ENCODE measurements around the gene EPAS1.

EPAS1 gene

GRCh38 chr2:46413631-46414030 is 116.4 kb downstream of the EPAS1 start:
- no peak for DNase-seq

- no peak for DNase-seq
These were observed 117.5 kb downstream of the EPAS1 start for GRCh38 chr2:46414701-46415100.

GRCh38 chr2:46416280-46416679 is 119.1 kb downstream of the EPAS1 start:
- no peak for DNase-seq

GRCh38 chr2:46416739-46417403 is 119.7 kb downstream of the EPAS1 start:
- no peak for DNase-seq

GRCh38 chr2:46420945-46421344 is 123.7 kb downstream of the EPAS1 start:
- no peak for DNase-seq

GRCh38 chr2:46421361-46421760 is 124.2 kb downstream of the EPAS1 start:
- no peak for DNase-seq

GRCh38 chr2:46422717-46423394 is 125.6 kb downstream of the EPAS1 start:
- DNase-seq: no peak

DNA sequence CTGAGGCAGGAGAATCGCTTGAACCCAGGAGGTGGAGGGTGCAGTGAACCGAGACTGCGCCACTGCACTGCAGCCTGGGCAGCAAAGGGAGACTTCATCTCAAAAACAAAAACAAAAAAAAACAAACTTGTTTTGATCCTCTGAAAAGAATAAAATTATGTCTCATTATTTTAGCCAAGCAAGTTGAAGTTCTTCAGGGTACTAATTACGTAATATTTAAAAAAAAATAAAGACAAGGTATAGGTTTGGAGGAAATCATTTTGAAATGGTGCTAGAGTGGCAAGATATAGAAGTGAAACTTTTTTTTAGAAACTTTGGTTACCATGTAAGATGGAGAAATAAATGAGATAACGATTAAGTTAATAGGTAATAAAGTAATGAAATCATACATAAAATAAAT is 127.7 kb downstream of the EPAS1 start:
- no peak for DNase-seq

DNA sequence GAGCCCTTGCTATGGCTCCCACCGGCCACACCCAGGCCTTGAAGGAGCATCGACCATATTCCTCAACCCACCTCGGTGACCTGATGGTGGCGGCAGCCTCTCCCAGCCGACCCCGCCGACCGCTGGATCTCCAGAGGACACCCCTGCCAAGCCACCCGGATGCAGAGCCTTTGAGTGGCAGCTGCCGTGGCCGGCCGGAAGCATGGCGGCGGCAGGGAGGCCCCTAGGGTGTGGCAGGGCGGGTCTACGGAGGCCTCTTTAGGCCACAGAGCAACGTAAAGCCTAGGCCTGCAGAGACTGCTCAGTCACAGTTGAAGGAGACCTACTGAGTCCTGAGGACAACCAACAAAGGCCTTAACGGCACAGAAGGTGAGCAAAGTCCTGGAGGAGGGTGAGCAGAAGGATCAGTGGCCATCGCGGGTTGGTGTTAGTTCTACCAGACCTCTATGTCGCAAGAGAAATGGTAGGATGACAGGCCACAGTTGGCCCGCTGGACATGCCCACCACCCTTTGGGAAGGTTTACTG is 131.8 kb downstream of the EPAS1 start:
- DNase-seq: no peak

GRCh38 chr2:46430413-46430812 is 133.2 kb downstream of the EPAS1 start:
- no peak for DNase-seq

DNA sequence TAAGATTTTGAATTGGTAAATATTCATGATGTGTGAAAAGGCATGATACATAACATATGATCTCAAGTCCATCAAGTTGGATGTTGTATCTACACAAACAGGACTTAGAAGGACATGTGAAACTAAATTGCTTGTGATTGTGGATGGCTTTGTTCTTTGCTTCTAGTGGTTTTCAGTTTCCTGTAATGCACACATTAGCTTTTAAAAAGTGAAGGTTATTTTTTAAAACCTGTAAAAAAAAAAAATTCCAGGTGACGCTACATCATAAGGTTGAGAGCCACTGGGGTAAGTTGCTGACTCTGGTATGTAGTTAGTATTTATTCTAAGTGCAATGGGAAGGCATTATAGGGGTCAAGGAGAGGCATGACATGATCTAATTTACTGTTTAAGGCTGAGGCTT is 133.8 kb downstream of the EPAS1 start:
- DNase-seq: no peak

GRCh38 chr2:46431481-46432235 is 134.5 kb downstream of the EPAS1 start:
- DNase-seq: no peak

GRCh38 chr2:46434851-46435273 is 137.7 kb downstream of the EPAS1 start:
- no peak for DNase-seq

- no peak for DNase-seq
These were observed 138.1 kb downstream of the EPAS1 start for GRCh38 chr2:46435353-46435752.

DNA sequence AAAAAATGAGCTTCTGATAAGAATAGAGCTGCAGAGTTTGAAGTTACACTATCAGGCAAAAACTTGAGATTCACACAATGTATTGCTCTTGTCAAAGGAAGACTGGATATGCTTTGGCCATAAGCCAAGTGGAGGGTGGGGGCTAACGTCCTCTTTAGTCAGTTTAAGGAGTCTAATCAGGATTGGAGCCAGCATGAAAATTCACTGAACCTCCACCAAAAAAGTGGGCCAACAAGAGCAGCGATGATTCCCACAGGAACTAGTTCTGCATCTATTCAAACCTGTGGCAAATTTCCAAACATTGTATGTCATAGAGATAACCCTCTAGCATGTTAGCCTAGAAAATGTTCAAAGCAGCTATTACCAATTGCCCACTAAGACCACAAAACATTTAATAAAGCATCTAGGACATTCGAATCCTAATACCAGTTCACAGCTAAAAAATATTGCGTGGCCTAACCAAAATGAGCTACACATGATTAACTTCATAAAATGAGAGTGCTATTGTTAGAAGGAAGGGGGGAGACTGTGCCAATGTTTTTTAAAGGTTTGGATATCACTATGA is 138.7 kb downstream of the EPAS1 start:
- DNase-seq: no peak

All from CD4-positive, alpha-beta T cell treated with Interleukin-6 for 4 hours (primary cell).